ENCODE results near the gene SUGP2. TPM values are rescaled to one million over a fixed set of nuclear protein-coding genes. Genes with fewer than 3 reads are reported as not detected.

Gene SUGP2
- total and polyA plus RNA-seq, 9 donors = 27.0 to 81.9 (median 53.7) TPM

- intact Hi-C loops (cut with DNase I) = no loop called here
- Histone ChIP-seq H3K4me1 (ENCODE audit: insufficient read depth) (no peaks in the 10 kb centered on the region), H3K9me3 (no peaks in the 10 kb centered on the region), H3K36me3 (no peaks in the 10 kb centered on the region), H3K4me3 (no peak overlapping the region), H3K27me3 (no peaks in the 10 kb centered on the region), H3K27ac (no peak overlapping the region)
- no peak for TF ChIP-seq POLR2A (IDR thresholded peaks at IDR 0.05)
- TF ChIP-seq CTCF (IDR thresholded peaks at IDR 0.05) = no peak
- no peak for TF ChIP-seq EP300 (IDR thresholded peaks at IDR 0.05)
- 55 to 65% (median 61%) methylated on average over 3 of the region's 3 CpGs for WGBS, 3 donors
- no peak for DNase-seq
Measured at GRCh38 chr19:19006213-19006612, 27.1 kb downstream of the SUGP2 start.

- no peaks in the 10 kb centered on the region for H3K4me1 ChIP-seq (ENCODE audit: insufficient read depth)
- H3K4me3 ChIP-seq = no peak overlapping the region
- 86 to 91% (median 90%) methylated on average over 18 of the region's 18 CpGs for WGBS, 3 donors
- H3K27me3 ChIP-seq = no peaks in the 10 kb centered on the region
- no peaks in the 10 kb centered on the region for H3K36me3 ChIP-seq
- no peak for DNase-seq
- intact Hi-C loops (cut with DNase I) = no loop called here
- H3K27ac ChIP-seq = no peak overlapping the region
- no peak for TF ChIP-seq CTCF (IDR thresholded peaks at IDR 0.05)
- TF ChIP-seq POLR2A (IDR thresholded peaks at IDR 0.05) = no peak
- no peak for TF ChIP-seq EP300 (IDR thresholded peaks at IDR 0.05)
- no peaks in the 10 kb centered on the region for H3K9me3 ChIP-seq
Measured at GRCh38 chr19:19004144-19004543, 29.2 kb downstream of the SUGP2 start.

- Histone ChIP-seq H3K27me3 (no peaks in the 10 kb centered on the region), H3K36me3 (no peaks in the 10 kb centered on the region), H3K27ac (no peak overlapping the region), H3K9me3 (no peaks in the 10 kb centered on the region), H3K4me1 (ENCODE audit: insufficient read depth) (peaks cover 3% of the 10 kb centered on the region), H3K4me3 (no peak overlapping the region)
- intact Hi-C loops (cut with DNase I) = no loop called here
- no peak for DNase-seq
- TF ChIP-seq POLR2A (IDR thresholded peaks at IDR 0.05) (no peak), CTCF (IDR thresholded peaks at IDR 0.05) (no peak), EP300 (IDR thresholded peaks at IDR 0.05) (no peak)
- WGBS, 3 donors = 67 to 75% (median 68%) methylated on average over 11 of the region's 11 CpGs
Measured at GRCh38 chr19:18999896-19000620, 33.3 kb downstream of the SUGP2 start.

DNA sequence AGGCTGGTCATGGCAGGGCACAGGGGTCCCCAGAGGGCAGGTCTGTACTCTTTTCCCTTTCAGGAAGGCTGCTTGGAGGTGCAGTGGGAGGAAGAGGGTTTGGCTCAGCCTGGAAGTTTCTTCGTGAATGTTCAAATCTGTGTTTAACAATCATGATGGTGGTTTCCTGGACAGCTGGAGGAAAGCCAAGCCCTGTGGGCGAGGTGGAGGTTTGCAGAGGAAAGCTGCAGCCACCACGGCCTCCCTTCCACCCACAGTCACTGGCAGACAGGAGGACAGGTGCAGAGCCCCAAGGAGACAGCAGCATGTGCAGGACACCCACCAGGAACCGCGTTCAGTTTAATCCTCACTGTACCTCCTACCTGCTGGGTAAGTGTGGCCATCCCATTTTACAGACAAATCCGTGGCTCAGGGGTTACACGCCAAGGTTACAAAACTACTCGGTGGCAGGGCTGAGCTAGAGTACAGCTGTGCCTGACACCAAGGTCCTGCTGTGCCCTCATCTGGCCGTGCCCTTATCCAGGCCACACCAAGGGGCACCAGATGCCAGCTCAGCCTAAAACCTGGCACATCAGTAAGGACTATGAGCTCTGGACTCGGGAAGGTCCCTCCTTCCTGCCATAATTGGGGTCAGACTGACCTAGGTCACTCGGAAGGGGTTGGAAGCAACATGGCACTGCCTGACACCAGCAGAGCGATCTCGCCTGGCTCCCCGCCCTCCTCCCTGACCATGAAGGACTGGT, 34.1 kb downstream of the SUGP2 start:
- TF ChIP-seq EP300 (IDR thresholded peaks at IDR 0.05) = no peak
- no peak for TF ChIP-seq POLR2A (IDR thresholded peaks at IDR 0.05)
- no peak for TF ChIP-seq CTCF (IDR thresholded peaks at IDR 0.05)
- peaks cover 3% of the 10 kb centered on the region for H3K4me1 ChIP-seq (ENCODE audit: insufficient read depth)
- no peaks in the 10 kb centered on the region for H3K27me3 ChIP-seq
- WGBS, 3 donors = 56 to 64% (median 61%) methylated on average over 10 to 14 of the region's 14 CpGs
- no peak overlapping the region for H3K4me3 ChIP-seq
- H3K36me3 ChIP-seq = no peaks in the 10 kb centered on the region
- no peak for DNase-seq
- intact Hi-C loops (cut with DNase I) = no loop called here
- no peaks in the 10 kb centered on the region for H3K9me3 ChIP-seq
- H3K27ac ChIP-seq = no peak overlapping the region
